MG63 (cell line): Measurements from ENCODE around the gene DLGAP1. TPM values are rescaled to one million over a fixed set of nuclear protein-coding genes. Genes with fewer than 3 reads are reported as not detected.
"Not testable (repeated sequence)": the region's sequence is repeated elsewhere in the genome, so short reads cannot be mapped to it uniquely, and the experiment has no call there.

ENCODE experiments used
- DNase-seq: peaks from one replicate; pipeline ENCODE4 v3.0.0-alpha.2; 2020
- H3K27me3 ChIP-seq: fragments of 250-450 bp; sonication (Bioruptor Pico); 2 replicates; pipeline ENCODE4 v1.5.1; 2020; ENCODE audit warnings: mild to moderate bottlenecking, moderate library complexity
- H3K36me3 ChIP-seq: fragments of 250-450 bp; sonication (Bioruptor Pico); 2 replicates; pipeline ENCODE4 v1.5.1; 2020; ENCODE audit warnings: mild to moderate bottlenecking, moderate library complexity
- H3K4me3 ChIP-seq: fragments of 250-450 bp; sonication (Bioruptor Pico); 2 replicates; pipeline ENCODE4 v1.5.1; 2020; ENCODE audit warnings: mild to moderate bottlenecking, moderate library complexity
- H3K9me3 ChIP-seq: fragments of 250-450 bp; sonication (Bioruptor Pico); 2 replicates; pipeline ENCODE4 v1.5.1; 2020; ENCODE audit warnings: mild to moderate bottlenecking, moderate library complexity
- total RNA-seq: library from RNA; depleted of rRNA; stranded (reverse); fragments of >200 nt; shearing (Covaris generic); gene quantifications from 2 replicates; pipeline ENCODE4 v1.2.3, GENCODE V29; 2014; ENCODE audit warnings: low replicate concordance

The DLGAP1 gene
- total RNA-seq, 1 experiment from 2014 or later, result 3.4 TPM

GRCh38 chr18:4333043-4333442 is 122.1 kb downstream of the DLGAP1 start:
- DNase-seq, result no peak
- no peaks in the 10 kb centered on the region for H3K27me3 ChIP-seq
- no peaks in the 10 kb centered on the region for H3K36me3 ChIP-seq
- no peaks in the 10 kb centered on the region for H3K9me3 ChIP-seq
- H3K4me3 ChIP-seq, result no peak overlapping the region

GRCh38 chr18:4319738-4320677 is 135.1 kb downstream of the DLGAP1 start:
- Histone ChIP-seq H3K4me3 (no peak overlapping the region), H3K36me3 (no peaks in the 10 kb centered on the region), H3K27me3 (no peaks in the 10 kb centered on the region), H3K9me3 (no peaks in the 10 kb centered on the region)
- no peak for DNase-seq

- DNase-seq, result no peak
- H3K27me3 ChIP-seq, result no peaks in the 10 kb centered on the region
- no peaks in the 10 kb centered on the region for H3K9me3 ChIP-seq
- H3K36me3 ChIP-seq, result no peaks in the 10 kb centered on the region
- no peak overlapping the region for H3K4me3 ChIP-seq
These were observed 136.8 kb downstream of the DLGAP1 start for GRCh38 chr18:4318311-4318710.

- H3K9me3 ChIP-seq, DNase-seq, H3K4me3 ChIP-seq, H3K36me3 ChIP-seq, H3K27me3 ChIP-seq: not testable (repeated sequence)
These were observed 143.2 kb downstream of the DLGAP1 start for GRCh38 chr18:4311945-4312344.

GRCh38 chr18:4311136-4311535 is 144.0 kb downstream of the DLGAP1 start:
- no peaks in the 10 kb centered on the region for H3K27me3 ChIP-seq
- no peak overlapping the region for H3K4me3 ChIP-seq
- DNase-seq, result no peak
- H3K36me3 ChIP-seq, result no peaks in the 10 kb centered on the region
- no peaks in the 10 kb centered on the region for H3K9me3 ChIP-seq

GRCh38 chr18:4309227-4309626 is 145.9 kb downstream of the DLGAP1 start:
- H3K27me3 ChIP-seq, result no peaks in the 10 kb centered on the region
- H3K4me3 ChIP-seq, result no peak overlapping the region
- H3K9me3 ChIP-seq, result no peaks in the 10 kb centered on the region
- DNase-seq, result no peak
- no peaks in the 10 kb centered on the region for H3K36me3 ChIP-seq

- DNase-seq, result no peak
- Histone ChIP-seq H3K36me3 (no peaks in the 10 kb centered on the region), H3K27me3 (no peaks in the 10 kb centered on the region), H3K4me3 (no peak overlapping the region), H3K9me3 (no peaks in the 10 kb centered on the region)
These were observed 146.5 kb downstream of the DLGAP1 start for GRCh38 chr18:4308576-4308975.

- no peak for DNase-seq
- Histone ChIP-seq H3K4me3 (no peak overlapping the region), H3K27me3 (no peaks in the 10 kb centered on the region), H3K9me3 (no peaks in the 10 kb centered on the region), H3K36me3 (no peaks in the 10 kb centered on the region)
These were observed 155.7 kb downstream of the DLGAP1 start for GRCh38 chr18:4299395-4299794.

- no peak for DNase-seq
- H3K9me3 ChIP-seq, result no peaks in the 10 kb centered on the region
- no peaks in the 10 kb centered on the region for H3K27me3 ChIP-seq
- H3K4me3 ChIP-seq, result no peak overlapping the region
- no peaks in the 10 kb centered on the region for H3K36me3 ChIP-seq
These were observed 161.8 kb downstream of the DLGAP1 start for GRCh38 chr18:4293337-4293736.

- H3K9me3 ChIP-seq, result no peaks in the 10 kb centered on the region
- H3K36me3 ChIP-seq, result no peaks in the 10 kb centered on the region
- no peaks in the 10 kb centered on the region for H3K27me3 ChIP-seq
- H3K4me3 ChIP-seq, result no peak overlapping the region
- DNase-seq, result no peak
These were observed 162.4 kb downstream of the DLGAP1 start for GRCh38 chr18:4292696-4293095.

GRCh38 chr18:4287340-4287739 is 167.8 kb downstream of the DLGAP1 start:
- not testable (repeated sequence) for H3K9me3 ChIP-seq, H3K27me3 ChIP-seq, H3K36me3 ChIP-seq, DNase-seq, H3K4me3 ChIP-seq

- Histone ChIP-seq H3K9me3 (no peaks in the 10 kb centered on the region), H3K27me3 (no peaks in the 10 kb centered on the region), H3K4me3 (no peak overlapping the region), H3K36me3 (no peaks in the 10 kb centered on the region)
- no peak for DNase-seq
These were observed 168.9 kb downstream of the DLGAP1 start for GRCh38 chr18:4286256-4286655.

- no peaks in the 10 kb centered on the region for H3K36me3 ChIP-seq
- no peaks in the 10 kb centered on the region for H3K27me3 ChIP-seq
- no peak for DNase-seq
- no peak overlapping the region for H3K4me3 ChIP-seq
- no peaks in the 10 kb centered on the region for H3K9me3 ChIP-seq
These were observed 169.6 kb downstream of the DLGAP1 start for GRCh38 chr18:4285525-4285924.

- DNase-seq, result no peak
- Histone ChIP-seq H3K36me3 (no peaks in the 10 kb centered on the region), H3K27me3 (no peaks in the 10 kb centered on the region), H3K4me3 (no peak overlapping the region), H3K9me3 (no peaks in the 10 kb centered on the region)
These were observed 170.6 kb downstream of the DLGAP1 start for GRCh38 chr18:4284528-4284927.

- H3K4me3 ChIP-seq, result no peak overlapping the region
- no peaks in the 10 kb centered on the region for H3K27me3 ChIP-seq
- no peaks in the 10 kb centered on the region for H3K36me3 ChIP-seq
- H3K9me3 ChIP-seq, result no peaks in the 10 kb centered on the region
- DNase-seq, result no peak
These were observed 171.3 kb downstream of the DLGAP1 start for GRCh38 chr18:4283746-4284291.

GRCh38 chr18:4282954-4283353 is 172.2 kb downstream of the DLGAP1 start:
- Histone ChIP-seq H3K36me3 (no peaks in the 10 kb centered on the region), H3K27me3 (no peaks in the 10 kb centered on the region), H3K9me3 (no peaks in the 10 kb centered on the region), H3K4me3 (no peak overlapping the region)
- no peak for DNase-seq

- no peaks in the 10 kb centered on the region for H3K36me3 ChIP-seq
- no peaks in the 10 kb centered on the region for H3K27me3 ChIP-seq
- no peak for DNase-seq
- no peak overlapping the region for H3K4me3 ChIP-seq
- H3K9me3 ChIP-seq, result no peaks in the 10 kb centered on the region
These were observed 178.0 kb downstream of the DLGAP1 start for GRCh38 chr18:4276953-4277585.

- no peak for DNase-seq
- Histone ChIP-seq H3K27me3 (no peaks in the 10 kb centered on the region), H3K9me3 (no peaks in the 10 kb centered on the region), H3K36me3 (no peaks in the 10 kb centered on the region), H3K4me3 (no peak overlapping the region)
These were observed 183.2 kb downstream of the DLGAP1 start for GRCh38 chr18:4271952-4272351.
